Right lobe of liver (tissue), 4 donors: ENCODE results near the gene FHL1.

Experiments used
- POLR2A ChIP-seq: fragments of 450-650 bp; IDR thresholded peaks from one replicate; pipeline ENCODE4 v1.6.1; 2017; ENCODE audit warnings: antibody characterized with exemption, mild to moderate bottlenecking
- TF ChIP-seq, protein P1 (sequence below), 4 donors: fragments of 200-600 bp in 3 of 4; fragments of 450-650 bp in 1 of 4; IDR thresholded peaks; one replicate each; pipeline versions ENCODE4 v1.5.1 to v1.8.0; 2016 to 2022; ENCODE audit warnings: antibody characterized with exemption in 4 of 4, mild to moderate bottlenecking in 2 of 4
- donor health status: DM: no; HTN: no; CAD: no.
- donor health status: DM: no; HTN: no; CAD: no.
- donor health status: DM: no; HTN: yes; CAD: no.

DNA sequence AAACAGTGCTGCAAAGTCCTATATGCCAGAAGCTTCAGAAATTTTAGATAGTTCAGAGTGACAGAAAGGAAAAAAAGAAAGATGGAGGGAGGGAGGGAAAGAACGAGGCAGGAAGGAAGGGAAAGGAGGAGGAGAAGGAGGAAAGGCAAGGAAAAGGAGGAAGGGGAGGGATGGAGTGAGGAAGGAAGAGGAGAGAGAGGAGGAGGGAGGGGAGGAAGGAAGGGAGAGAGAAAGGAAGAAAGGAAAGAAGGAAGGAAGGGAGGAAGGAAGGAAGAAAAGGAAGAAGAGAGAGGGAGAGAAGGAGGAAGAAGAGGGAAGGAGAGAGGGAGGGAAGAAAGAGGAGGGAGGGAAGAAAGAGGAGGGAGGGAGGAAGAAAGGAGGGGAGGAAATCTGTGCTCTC, 42.4 kb upstream of the FHL1 start:
- no peak for TF ChIP-seq POLR2A
- TF ChIP-seq, protein P1, sequence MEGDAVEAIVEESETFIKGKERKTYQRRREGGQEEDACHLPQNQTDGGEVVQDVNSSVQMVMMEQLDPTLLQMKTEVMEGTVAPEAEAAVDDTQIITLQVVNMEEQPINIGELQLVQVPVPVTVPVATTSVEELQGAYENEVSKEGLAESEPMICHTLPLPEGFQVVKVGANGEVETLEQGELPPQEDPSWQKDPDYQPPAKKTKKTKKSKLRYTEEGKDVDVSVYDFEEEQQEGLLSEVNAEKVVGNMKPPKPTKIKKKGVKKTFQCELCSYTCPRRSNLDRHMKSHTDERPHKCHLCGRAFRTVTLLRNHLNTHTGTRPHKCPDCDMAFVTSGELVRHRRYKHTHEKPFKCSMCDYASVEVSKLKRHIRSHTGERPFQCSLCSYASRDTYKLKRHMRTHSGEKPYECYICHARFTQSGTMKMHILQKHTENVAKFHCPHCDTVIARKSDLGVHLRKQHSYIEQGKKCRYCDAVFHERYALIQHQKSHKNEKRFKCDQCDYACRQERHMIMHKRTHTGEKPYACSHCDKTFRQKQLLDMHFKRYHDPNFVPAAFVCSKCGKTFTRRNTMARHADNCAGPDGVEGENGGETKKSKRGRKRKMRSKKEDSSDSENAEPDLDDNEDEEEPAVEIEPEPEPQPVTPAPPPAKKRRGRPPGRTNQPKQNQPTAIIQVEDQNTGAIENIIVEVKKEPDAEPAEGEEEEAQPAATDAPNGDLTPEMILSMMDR (IDR thresholded peaks at IDR 0.05), result no peak
